ENCODE data around the gene PCNX3.

PCNX3 gene

DNA sequence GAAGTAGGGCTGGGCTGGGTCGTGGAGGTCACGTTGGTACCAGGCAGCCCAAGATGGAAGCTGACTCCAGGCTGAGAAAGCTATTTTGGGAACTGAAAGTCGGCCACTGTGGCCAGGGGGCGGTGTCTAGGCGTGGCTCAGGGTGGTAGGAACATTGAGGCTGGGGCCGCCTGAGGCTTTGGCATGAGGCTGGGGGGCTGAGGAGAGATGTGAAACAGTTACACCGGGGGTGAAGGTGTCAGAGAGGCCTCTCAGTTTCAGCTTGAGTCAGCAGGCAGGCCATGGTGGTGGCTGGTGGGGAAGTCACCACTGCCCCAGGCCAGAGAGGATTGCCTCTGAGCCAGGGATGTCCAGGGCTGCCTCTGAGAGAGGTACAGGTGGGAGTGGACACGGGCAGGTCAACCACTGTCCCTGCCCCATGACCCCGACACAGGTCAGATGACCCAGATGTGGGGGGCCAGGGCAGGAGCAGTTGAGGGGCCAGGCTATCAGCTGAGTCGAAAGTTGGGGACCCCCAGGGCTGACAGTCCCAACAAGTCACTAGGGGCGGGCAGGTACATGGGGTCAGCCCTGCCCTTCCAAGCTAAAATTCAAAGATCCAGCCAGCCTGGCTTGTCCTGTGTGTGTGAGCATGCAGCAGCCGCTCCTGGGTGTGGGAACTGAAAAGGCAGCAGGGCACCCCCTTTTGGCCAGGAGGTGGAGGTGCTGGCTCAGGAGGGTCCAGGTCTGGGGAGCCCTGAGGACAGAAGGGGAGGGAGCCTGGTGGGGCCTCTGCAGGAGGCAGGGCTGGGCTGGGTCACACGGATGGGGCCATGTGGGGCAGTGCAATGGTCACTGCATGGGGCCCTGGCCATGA, 27.1 kb upstream of the PCNX3 start:
- TF ChIP-seq ZFX (IDR thresholded peaks at IDR 0.05; ENCODE audit: borderline replicate concordance): no peak
- TF ChIP-seq, protein P1, sequence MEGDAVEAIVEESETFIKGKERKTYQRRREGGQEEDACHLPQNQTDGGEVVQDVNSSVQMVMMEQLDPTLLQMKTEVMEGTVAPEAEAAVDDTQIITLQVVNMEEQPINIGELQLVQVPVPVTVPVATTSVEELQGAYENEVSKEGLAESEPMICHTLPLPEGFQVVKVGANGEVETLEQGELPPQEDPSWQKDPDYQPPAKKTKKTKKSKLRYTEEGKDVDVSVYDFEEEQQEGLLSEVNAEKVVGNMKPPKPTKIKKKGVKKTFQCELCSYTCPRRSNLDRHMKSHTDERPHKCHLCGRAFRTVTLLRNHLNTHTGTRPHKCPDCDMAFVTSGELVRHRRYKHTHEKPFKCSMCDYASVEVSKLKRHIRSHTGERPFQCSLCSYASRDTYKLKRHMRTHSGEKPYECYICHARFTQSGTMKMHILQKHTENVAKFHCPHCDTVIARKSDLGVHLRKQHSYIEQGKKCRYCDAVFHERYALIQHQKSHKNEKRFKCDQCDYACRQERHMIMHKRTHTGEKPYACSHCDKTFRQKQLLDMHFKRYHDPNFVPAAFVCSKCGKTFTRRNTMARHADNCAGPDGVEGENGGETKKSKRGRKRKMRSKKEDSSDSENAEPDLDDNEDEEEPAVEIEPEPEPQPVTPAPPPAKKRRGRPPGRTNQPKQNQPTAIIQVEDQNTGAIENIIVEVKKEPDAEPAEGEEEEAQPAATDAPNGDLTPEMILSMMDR (IDR thresholded peaks at IDR 0.05): no peak
- no peak overlapping the region for H3K27ac ChIP-seq

DNA sequence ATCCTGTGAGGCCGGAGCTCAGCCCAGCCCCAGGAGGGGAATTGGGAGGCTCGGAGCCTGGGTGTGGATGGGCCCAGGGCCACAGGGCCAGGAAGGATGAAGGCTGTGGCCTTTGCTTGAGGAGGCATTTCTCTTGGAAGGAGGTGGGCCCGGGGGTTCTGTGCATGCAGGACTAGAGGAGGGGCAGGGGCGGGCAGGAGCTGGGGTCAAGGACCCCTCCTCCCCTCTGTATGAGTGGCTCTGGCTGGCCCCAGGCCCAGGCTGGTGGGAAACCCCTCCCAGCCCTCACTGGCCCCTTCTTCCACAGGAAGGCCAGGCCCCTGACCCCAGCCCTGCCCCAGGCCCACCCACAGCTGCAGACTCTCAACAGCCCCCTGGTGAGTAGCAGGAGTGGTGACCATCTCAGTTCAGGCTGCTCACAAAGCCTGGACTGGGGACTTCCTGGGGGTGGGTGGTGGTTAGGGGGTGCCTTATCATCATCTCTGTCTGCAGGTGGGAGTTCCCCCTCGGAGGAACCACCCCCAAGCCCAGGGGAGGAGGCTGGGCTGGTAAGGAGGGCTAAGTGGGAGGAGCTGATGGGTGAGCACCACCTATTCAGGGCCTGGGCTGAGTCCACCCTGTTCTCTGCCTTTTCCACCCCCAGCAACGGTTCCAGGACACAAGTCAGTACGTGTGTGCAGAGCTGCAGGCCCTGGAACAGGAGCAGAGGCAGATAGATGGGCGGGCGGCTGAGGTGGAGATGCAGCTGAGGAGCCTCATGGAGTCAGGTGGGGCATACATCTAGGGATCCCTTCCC, 25.9 kb upstream of the PCNX3 start:
- no peak for TF ChIP-seq ZFX (IDR thresholded peaks at IDR 0.05; ENCODE audit: borderline replicate concordance)
- TF ChIP-seq, protein P1 (IDR thresholded peaks at IDR 0.05): no peak
- H3K27ac ChIP-seq: no peak overlapping the region

DNA sequence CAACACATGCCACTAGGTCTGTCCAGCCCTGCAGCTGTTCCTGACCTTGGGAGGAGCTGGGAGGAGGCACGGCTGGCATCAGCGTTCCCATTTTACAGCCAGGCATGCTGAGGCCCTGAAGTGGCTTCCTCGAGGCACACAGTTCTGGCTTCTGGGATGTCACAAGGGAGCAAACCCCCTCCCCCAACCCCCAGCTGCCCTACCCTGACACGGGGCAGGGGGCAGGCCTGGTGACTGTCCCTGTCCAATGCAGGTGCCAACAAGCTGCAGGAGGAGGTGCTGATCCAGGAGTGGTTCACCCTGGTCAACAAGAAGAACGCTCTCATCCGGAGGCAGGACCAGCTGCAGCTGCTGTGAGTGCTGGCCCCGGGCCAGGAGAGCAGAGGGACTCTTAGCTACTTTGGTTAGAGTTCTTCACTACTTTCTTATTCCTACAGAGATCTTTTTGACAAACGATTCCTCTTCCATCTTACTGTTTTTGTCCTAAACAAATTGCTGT, 25.3 kb upstream of the PCNX3 start:
- no peak for TF ChIP-seq ZFX (IDR thresholded peaks at IDR 0.05; ENCODE audit: borderline replicate concordance)
- TF ChIP-seq, protein P1 (IDR thresholded peaks at IDR 0.05): no peak
- no peak overlapping the region for H3K27ac ChIP-seq

DNA sequence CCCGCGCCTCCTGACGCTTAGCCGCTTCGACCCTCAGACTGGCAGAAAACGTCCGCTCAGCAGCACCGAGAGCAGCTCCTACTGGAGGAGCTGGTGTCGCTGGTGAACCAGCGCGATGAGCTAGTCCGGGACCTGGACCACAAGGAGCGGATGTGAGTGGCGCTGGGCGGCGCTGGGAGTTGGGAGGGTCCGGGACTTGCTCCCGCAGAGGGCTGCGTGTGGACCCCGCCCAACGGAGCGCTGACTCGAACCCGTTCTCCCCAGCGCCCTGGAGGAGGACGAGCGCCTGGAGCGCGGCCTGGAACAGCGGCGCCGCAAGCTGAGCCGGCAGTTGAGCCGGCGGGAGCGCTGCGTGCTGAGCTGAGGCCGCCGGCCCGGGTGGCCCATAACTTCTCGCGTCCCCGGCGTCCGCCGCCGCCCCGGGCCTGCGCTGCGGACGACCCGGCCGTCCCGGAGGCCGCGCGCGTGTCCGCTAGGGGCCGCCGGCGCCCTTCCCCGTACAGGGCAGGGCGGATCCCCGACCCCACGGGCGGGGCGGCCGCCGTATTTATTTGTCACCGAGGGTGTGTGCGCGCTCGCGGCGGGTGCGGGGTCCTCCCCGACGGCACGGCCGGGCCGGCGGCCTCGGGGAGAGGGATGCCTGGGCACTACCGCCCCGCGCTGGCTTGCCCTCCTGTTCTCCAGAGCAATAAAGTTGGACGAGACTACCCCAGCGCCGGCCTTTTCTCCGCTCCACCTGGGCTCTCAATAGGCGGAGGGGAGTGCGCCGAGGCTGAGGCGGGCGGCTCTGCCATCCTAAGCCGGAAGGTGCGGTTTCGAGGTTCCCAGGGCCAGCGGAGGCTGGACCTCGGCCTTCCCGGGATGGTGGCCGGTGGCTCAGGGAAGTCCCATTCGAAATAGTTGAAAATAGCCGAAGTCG, 23.4 kb upstream of the PCNX3 start:
- TF ChIP-seq, protein P1 (IDR thresholded peaks at IDR 0.05): no peak
- TF ChIP-seq ZFX (IDR thresholded peaks at IDR 0.05; ENCODE audit: borderline replicate concordance): no peak

DNA sequence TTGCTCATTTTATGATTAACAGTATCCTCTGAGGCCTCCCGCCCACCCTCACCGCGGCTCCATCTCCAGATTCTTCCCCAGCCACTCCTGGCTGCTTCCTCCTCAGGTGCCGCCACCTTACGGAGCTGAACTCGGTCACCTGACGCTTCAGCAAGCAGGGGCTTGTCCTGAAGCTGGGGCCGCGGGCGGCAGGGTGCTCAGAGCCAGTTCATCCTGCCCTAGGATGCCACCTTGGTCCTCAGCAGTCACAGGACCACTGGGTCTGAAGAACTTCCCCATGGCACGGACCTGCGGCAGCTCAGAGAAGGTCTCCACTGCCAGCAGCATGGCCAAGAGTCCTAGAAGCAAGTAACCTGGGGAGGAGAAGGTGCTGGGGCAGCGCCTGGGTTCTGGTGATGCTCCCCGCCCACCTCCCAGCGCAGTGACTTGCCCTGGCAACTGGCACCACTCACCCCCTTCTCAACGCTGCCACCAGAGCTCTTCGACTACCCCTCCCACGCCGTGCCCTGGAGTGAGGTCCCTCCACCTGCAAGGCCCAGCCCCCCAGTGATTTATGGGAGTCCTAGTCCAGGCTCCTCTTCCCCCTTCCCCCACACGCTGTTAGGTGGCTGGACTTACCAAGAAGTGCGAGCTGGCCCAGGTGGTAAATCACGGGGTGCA, 22.6 kb upstream of the PCNX3 start:
- H3K27ac ChIP-seq: no peak overlapping the region

More for the DNA sequence above, 23.4 kb upstream of the PCNX3 start:
- H3K27ac ChIP-seq: no peak overlapping the region

More for the DNA sequence above, 22.6 kb upstream of the PCNX3 start:
- TF ChIP-seq, protein P1 (IDR thresholded peaks at IDR 0.05): no peak
- TF ChIP-seq ZFX (IDR thresholded peaks at IDR 0.05; ENCODE audit: borderline replicate concordance): no peak

All from 22Rv1 (cell line).